ENCODE results near the gene DISP3. TPM values are rescaled to one million over a fixed set of nuclear protein-coding genes. Genes with fewer than 3 reads are reported as not detected.

The DISP3 gene, protein sequence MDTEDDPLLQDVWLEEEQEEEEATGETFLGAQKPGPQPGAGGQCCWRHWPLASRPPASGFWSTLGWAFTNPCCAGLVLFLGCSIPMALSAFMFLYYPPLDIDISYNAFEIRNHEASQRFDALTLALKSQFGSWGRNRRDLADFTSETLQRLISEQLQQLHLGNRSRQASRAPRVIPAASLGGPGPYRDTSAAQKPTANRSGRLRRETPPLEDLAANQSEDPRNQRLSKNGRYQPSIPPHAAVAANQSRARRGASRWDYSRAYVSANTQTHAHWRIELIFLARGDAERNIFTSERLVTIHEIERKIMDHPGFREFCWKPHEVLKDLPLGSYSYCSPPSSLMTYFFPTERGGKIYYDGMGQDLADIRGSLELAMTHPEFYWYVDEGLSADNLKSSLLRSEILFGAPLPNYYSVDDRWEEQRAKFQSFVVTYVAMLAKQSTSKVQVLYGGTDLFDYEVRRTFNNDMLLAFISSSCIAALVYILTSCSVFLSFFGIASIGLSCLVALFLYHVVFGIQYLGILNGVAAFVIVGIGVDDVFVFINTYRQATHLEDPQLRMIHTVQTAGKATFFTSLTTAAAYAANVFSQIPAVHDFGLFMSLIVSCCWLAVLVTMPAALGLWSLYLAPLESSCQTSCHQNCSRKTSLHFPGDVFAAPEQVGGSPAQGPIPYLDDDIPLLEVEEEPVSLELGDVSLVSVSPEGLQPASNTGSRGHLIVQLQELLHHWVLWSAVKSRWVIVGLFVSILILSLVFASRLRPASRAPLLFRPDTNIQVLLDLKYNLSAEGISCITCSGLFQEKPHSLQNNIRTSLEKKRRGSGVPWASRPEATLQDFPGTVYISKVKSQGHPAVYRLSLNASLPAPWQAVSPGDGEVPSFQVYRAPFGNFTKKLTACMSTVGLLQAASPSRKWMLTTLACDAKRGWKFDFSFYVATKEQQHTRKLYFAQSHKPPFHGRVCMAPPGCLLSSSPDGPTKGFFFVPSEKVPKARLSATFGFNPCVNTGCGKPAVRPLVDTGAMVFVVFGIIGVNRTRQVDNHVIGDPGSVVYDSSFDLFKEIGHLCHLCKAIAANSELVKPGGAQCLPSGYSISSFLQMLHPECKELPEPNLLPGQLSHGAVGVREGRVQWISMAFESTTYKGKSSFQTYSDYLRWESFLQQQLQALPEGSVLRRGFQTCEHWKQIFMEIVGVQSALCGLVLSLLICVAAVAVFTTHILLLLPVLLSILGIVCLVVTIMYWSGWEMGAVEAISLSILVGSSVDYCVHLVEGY (N-terminal part only)
- polyA plus RNA-seq = under 1 TPM in 2 of 3 donors, not detected in 1; 0.37 to 0.66 TPM

DNA sequence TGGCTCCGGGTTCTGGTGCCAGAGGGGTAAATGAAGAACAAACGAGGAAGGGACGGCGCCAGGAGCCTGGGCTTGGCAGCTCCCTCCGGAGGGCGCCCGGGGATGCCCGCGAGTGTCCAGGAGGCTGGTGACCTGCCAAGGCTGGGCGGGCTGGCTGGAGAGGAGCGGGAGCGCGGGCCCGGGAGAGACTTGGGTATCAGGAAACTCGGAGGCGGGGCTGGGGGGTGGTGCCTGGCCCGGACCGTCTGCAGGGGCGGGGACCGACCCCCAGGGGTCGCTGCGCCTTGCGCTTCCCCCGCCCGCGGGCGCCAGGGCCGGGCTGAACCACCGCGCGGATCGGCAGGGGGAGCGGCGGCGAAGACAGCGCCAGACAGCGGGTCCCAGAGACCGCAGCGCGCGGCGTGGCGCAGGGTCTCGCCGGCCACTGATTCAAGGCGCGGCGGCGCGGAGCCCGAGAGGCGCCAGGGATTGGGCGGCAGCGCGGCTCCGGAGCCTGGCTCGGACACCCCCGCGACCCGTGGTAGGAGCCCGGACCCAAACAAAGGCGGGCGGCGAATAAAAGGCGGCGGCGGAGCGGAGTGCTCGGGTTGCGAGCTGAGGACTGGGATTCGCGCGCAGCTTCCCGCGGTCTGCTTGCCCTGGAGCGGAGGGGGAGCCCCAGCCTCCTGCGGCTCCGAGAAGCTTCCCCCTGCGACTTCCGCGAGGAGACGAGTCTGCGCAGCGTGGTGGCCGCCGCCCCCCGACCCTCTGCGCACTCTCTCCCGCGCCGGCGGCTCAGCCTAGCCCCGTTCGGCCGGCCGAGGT lies at the start of gene DISP3:
DISP3 (plus strand) TSS at position 585 of the 804 bp plus-strand sequence. CDS start 21,838 bp downstream, outside the sequence.
- H3K27ac Mint-ChIP-seq = no peak within 1 kb of the TSS
- peak; percentile 64 to 69 (median 69) for DNase-seq
- peaks cover 12 to 13% of the 10 kb centered on the region in 2 donors for H3K4me1 Mint-ChIP-seq
- peak within 1 kb of the TSS; percentile 49 to 79 (median 73) for H3K4me3 Mint-ChIP-seq
- peaks cover 0 to 4% (median 0%) of the 10 kb centered on the region in 6 donors for H3K9me3 Mint-ChIP-seq
- H3K27me3 Mint-ChIP-seq (ENCODE audit: low read depth in 3 of 3) = peaks cover 13 to 25% (median 13%) of the 10 kb centered on the region in 3 donors
- H3K36me3 Mint-ChIP-seq = peaks cover 0 to 4% (median 3%) of the 10 kb centered on the region in 3 donors

DNA sequence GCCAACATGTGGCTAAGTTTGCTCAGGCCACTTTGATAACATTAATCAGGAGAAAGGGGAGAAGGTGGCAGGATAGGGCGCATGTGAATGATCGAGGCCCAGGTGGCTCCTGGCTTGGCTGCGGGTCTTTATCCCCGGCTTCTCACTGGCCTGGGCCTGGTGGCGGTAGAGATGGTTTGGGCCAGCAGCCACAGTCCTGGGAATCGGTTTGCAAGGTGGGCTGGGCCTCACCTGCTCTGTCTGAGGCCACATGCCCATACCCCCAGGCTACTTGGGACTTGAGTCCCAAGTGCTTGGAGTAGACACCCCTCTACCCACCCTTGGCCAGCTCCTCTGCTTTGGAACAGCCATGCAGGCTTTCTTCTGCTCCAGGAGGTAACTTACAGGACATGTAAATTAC lies 49.7 kb upstream of the DISP3 start:
- no peaks in the 10 kb centered on the region for H3K4me1 Mint-ChIP-seq
- no peak overlapping the region for H3K27ac Mint-ChIP-seq
- peaks cover 0 to 2% (median 0%) of the 10 kb centered on the region in 3 donors for H3K27me3 Mint-ChIP-seq (ENCODE audit: low read depth in 3 of 3)
- H3K4me3 Mint-ChIP-seq = no peak overlapping the region
- no peak for DNase-seq
- H3K36me3 Mint-ChIP-seq = no peaks in the 10 kb centered on the region
- H3K9me3 Mint-ChIP-seq = no peaks in the 10 kb centered on the region

DNA sequence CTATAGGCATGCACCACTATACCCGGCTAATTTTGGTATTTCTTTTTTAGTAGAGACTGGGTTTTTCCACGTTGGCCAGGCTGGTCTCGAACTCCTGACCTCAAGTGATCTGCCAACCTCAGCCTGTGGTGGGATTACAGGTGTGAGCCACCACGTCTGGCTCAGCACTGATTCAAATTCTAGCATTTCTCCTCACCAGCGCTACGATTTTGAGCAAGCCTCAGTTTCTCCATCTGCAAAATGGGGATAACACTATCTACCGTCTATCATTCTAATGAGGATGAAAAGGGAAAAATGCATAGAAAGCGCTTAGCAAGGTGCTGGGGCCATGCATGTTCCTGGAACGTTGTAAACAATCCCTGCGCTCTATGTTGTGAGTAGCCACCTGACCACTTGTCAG lies 49.0 kb upstream of the DISP3 start:
- no peaks in the 10 kb centered on the region for H3K4me1 Mint-ChIP-seq
- H3K4me3 Mint-ChIP-seq = no peak overlapping the region
- no peaks in the 10 kb centered on the region for H3K36me3 Mint-ChIP-seq
- no peak for DNase-seq
- peaks cover 0 to 2% (median 0%) of the 10 kb centered on the region in 3 donors for H3K27me3 Mint-ChIP-seq (ENCODE audit: low read depth in 3 of 3)
- no peak overlapping the region for H3K27ac Mint-ChIP-seq
- no peaks in the 10 kb centered on the region for H3K9me3 Mint-ChIP-seq

GRCh38 chr1:11431941-11432507 lies 46.9 kb upstream of the DISP3 start:
- no peak for DNase-seq
- Mint-ChIP-seq H3K27me3 (ENCODE audit: low read depth in 3 of 3) (peaks cover 0 to 2% (median 0%) of the 10 kb centered on the region in 3 donors), H3K4me1 (no peaks in the 10 kb centered on the region), H3K4me3 (no peak overlapping the region), H3K27ac (no peak overlapping the region), H3K36me3 (no peaks in the 10 kb centered on the region), H3K9me3 (no peaks in the 10 kb centered on the region)

DNA sequence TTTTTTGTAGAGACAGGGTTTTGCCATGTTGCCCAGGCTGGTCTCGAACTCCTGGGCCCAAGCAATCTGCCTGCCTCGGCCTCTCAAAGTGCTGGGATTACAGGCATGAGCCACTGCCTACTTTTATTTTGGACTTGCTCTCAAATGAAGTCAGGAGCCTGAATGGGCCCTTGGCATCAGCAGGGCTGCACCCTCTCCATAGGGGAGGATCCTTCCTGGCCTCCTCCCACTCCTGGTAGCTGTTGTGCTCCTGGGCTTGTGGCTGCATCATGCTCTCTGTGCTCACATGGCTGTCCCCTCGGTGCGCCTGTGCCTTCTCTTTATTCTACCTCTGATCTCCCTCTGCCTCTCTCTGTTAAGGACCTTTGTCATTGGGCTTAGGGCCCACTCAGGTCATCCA lies 46.4 kb upstream of the DISP3 start:
- H3K27ac Mint-ChIP-seq = no peak overlapping the region
- H3K27me3 Mint-ChIP-seq (ENCODE audit: low read depth in 3 of 3) = peaks cover 0 to 2% (median 0%) of the 10 kb centered on the region in 3 donors
- no peaks in the 10 kb centered on the region for H3K4me1 Mint-ChIP-seq
- H3K36me3 Mint-ChIP-seq = no peaks in the 10 kb centered on the region
- H3K4me3 Mint-ChIP-seq = no peak overlapping the region
- no peaks in the 10 kb centered on the region for H3K9me3 Mint-ChIP-seq
- DNase-seq = no peak

GRCh38 chr1:11434501-11434900 lies 44.5 kb upstream of the DISP3 start:
- no peak for DNase-seq
- no peaks in the 10 kb centered on the region for H3K36me3 Mint-ChIP-seq
- no peaks in the 10 kb centered on the region for H3K9me3 Mint-ChIP-seq
- peaks cover 0 to 2% (median 0%) of the 10 kb centered on the region in 3 donors for H3K27me3 Mint-ChIP-seq (ENCODE audit: low read depth in 3 of 3)
- no peaks in the 10 kb centered on the region for H3K4me1 Mint-ChIP-seq
- no peak overlapping the region for H3K4me3 Mint-ChIP-seq
- H3K27ac Mint-ChIP-seq = no peak overlapping the region

- H3K27me3 Mint-ChIP-seq (ENCODE audit: low read depth in 3 of 3) = peaks cover 0 to 4% (median 0%) of the 10 kb centered on the region in 3 donors
These were observed 44.0 kb upstream of the DISP3 start for GRCh38 chr1:11434926-11435325.

DNA sequence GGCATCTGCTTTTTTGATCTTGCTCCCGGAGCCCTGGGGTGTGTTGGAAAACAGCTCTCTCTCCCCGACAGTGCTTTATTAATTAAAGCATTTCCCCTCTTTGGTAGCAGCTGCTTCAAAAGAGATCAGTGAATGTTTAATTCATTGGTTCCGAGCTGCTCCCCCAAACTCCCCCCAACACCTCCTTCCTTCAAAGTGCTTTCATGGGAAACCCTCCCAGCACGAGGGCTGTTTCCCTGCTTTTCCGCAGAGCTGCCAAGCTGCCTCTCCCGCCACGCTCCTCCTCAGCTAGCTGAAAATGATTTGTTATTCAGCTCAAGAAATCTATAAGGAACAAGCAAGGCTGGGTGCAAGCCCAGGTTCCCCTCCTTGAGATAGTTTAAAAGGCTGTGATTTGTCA lies 40.0 kb upstream of the DISP3 start:
- Mint-ChIP-seq H3K36me3 (no peaks in the 10 kb centered on the region), H3K27me3 (ENCODE audit: low read depth in 3 of 3) (peaks cover 0 to 13% (median 4%) of the 10 kb centered on the region in 3 donors), H3K9me3 (no peaks in the 10 kb centered on the region), H3K4me1 (no peaks in the 10 kb centered on the region), H3K27ac (no peak overlapping the region), H3K4me3 (no peak overlapping the region)
- DNase-seq = no peak

More at GRCh38 chr1:11434926-11435325, 44.0 kb upstream of the DISP3 start:
- H3K9me3 Mint-ChIP-seq = no peaks in the 10 kb centered on the region
- no peak overlapping the region for H3K4me3 Mint-ChIP-seq
- H3K36me3 Mint-ChIP-seq = no peaks in the 10 kb centered on the region
- H3K4me1 Mint-ChIP-seq = no peaks in the 10 kb centered on the region
- no peak for DNase-seq
- no peak overlapping the region for H3K27ac Mint-ChIP-seq

GRCh38 chr1:11441211-11441952 lies 37.6 kb upstream of the DISP3 start:
- Mint-ChIP-seq H3K27ac (no peak overlapping the region), H3K27me3 (ENCODE audit: low read depth in 3 of 3) (peaks cover 3 to 15% (median 4%) of the 10 kb centered on the region in 3 donors), H3K4me1 (no peaks in the 10 kb centered on the region), H3K4me3 (no peak overlapping the region), H3K36me3 (no peaks in the 10 kb centered on the region), H3K9me3 (no peaks in the 10 kb centered on the region)
- DNase-seq = no peak

DNA sequence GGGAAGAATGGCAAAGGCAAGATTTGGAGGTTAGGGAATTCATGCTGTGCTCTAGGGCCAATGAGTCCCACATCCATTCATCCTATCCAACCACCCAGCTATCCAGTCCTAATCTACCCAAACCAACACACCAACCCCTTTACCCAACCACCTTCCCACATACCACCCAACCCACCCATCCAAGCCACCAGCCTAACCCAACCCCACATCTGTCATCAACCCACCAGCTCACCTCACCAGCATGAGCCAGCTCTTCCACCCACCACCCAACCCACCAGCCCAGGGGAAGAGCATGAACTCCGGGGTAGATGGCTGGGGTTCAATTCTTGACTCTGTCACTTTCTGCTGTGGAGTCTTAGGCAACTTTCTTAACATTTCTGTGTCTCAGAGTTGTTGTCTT lies 35.9 kb upstream of the DISP3 start:
- Mint-ChIP-seq H3K4me3 (no peak overlapping the region), H3K36me3 (no peaks in the 10 kb centered on the region), H3K4me1 (no peaks in the 10 kb centered on the region), H3K9me3 (no peaks in the 10 kb centered on the region), H3K27me3 (ENCODE audit: low read depth in 3 of 3) (peaks cover 3 to 15% (median 4%) of the 10 kb centered on the region in 3 donors), H3K27ac (no peak overlapping the region)
- DNase-seq = no peak

GRCh38 chr1:11443961-11444658 lies 34.8 kb upstream of the DISP3 start:
- Mint-ChIP-seq H3K4me1 (no peaks in the 10 kb centered on the region), H3K27ac (no peak overlapping the region), H3K36me3 (no peaks in the 10 kb centered on the region)

More at GRCh38 chr1:11443961-11444658, 34.8 kb upstream of the DISP3 start:
- DNase-seq = no peak
- Mint-ChIP-seq H3K4me3 (no peak overlapping the region), H3K27me3 (ENCODE audit: low read depth in 3 of 3) (peaks cover 3 to 15% (median 4%) of the 10 kb centered on the region in 3 donors), H3K9me3 (no peaks in the 10 kb centered on the region)

All from immature natural killer cell (primary cell).